HG03135 (cell line): Measurements from ENCODE around the gene RUNX2.

Experiments used
- ATAC-seq: cut with Tn5 transposase; IDR thresholded peaks from one replicate; pipeline ENCODE4 v1.9.1; 2021; ENCODE audit warnings: mild to moderate bottlenecking, moderate library complexity; ENCODE audit not compliant: unreplicated experiment

Gene RUNX2

GRCh38 chr6:45478240-45478639, 150.1 kb downstream of the RUNX2 start:
- no peak for ATAC-seq

- peak; percentile 89 for ATAC-seq
Observed at GRCh38 chr6:45479834-45480751, 152.0 kb downstream of the RUNX2 start.

GRCh38 chr6:45480752-45481415, 152.8 kb downstream of the RUNX2 start:
- ATAC-seq, result no peak

GRCh38 chr6:45483021-45483420, 154.9 kb downstream of the RUNX2 start:
- ATAC-seq, result no peak

- ATAC-seq, result no peak
Observed at GRCh38 chr6:45483501-45483900, 155.4 kb downstream of the RUNX2 start.

GRCh38 chr6:45486736-45487135, 158.6 kb downstream of the RUNX2 start:
- no peak for ATAC-seq

- no peak for ATAC-seq
Observed at GRCh38 chr6:45487645-45488044, 159.5 kb downstream of the RUNX2 start.

- no peak for ATAC-seq
Observed at GRCh38 chr6:45488269-45488668, 160.1 kb downstream of the RUNX2 start.

- ATAC-seq, result no peak
Observed at GRCh38 chr6:45488889-45489288, 160.8 kb downstream of the RUNX2 start.

GRCh38 chr6:45491048-45491735, 163.1 kb downstream of the RUNX2 start:
- ATAC-seq, result no peak

GRCh38 chr6:45491874-45492273, 163.7 kb downstream of the RUNX2 start:
- ATAC-seq, result no peak

- no peak for ATAC-seq
Observed at GRCh38 chr6:45493761-45494160, 165.6 kb downstream of the RUNX2 start.

- no peak for ATAC-seq
Observed at GRCh38 chr6:45494416-45495135, 166.4 kb downstream of the RUNX2 start.

GRCh38 chr6:45495429-45496084, 167.4 kb downstream of the RUNX2 start:
- no peak for ATAC-seq

- no peak for ATAC-seq
Observed at GRCh38 chr6:45496085-45496433, 167.9 kb downstream of the RUNX2 start.

GRCh38 chr6:45498591-45498990, 170.5 kb downstream of the RUNX2 start:
- ATAC-seq, result no peak

- ATAC-seq, result no peak
Observed at GRCh38 chr6:45500924-45501816, 173.0 kb downstream of the RUNX2 start.

GRCh38 chr6:45502456-45502855, 174.3 kb downstream of the RUNX2 start:
- ATAC-seq, result no peak

GRCh38 chr6:45504947-45505346, 176.8 kb downstream of the RUNX2 start:
- no peak for ATAC-seq

- ATAC-seq, result no peak
Observed at GRCh38 chr6:45505470-45505869, 177.3 kb downstream of the RUNX2 start.
